ENCODE data around the gene SLC35G4.
"Not testable (repeated sequence)": the region's sequence is repeated elsewhere in the genome, so short reads cannot be mapped to it uniquely, and the experiment has no call there.

The SLC35G4 gene

DNA sequence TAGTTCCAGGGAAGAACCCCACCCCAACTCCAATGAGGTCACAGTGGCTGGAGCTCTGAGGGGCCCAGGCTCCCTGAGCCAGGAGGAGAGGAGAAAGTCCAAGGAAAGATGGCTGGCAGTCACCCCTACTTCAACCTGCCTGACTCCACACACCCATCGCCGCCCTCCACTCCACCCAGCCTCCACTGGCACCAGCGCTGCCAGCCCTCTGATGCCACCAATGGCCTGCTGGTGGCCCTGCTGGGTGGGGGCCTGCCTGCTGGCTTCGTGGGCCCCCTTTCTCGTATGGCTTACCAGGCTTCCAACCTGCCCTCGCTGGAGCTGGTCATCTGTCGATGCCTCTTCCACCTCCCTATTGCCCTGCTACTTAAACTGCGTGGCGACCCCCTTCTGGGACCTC lies at the start of gene SLC35G4:
Gene SLC35G4, plus strand, starts transcription at position 109 of the 400 bp plus-strand sequence. Its CDS starts 0 bp downstream, at position 109.
- H3K9ac ChIP-seq (ENCODE audit: low read depth, low read length); H3K9me3 ChIP-seq (ENCODE audit: insufficient read depth, low read depth, low read length); H3K4me1 ChIP-seq (ENCODE audit: insufficient read depth, low read length); H3K4me3 ChIP-seq (ENCODE audit: low read length); H3K27me3 ChIP-seq (ENCODE audit: insufficient read depth, low read length); H3K27ac ChIP-seq (ENCODE audit: low read length); H3K36me3 ChIP-seq (ENCODE audit: insufficient read depth, low read depth, low read length): not testable (repeated sequence)

DNA sequence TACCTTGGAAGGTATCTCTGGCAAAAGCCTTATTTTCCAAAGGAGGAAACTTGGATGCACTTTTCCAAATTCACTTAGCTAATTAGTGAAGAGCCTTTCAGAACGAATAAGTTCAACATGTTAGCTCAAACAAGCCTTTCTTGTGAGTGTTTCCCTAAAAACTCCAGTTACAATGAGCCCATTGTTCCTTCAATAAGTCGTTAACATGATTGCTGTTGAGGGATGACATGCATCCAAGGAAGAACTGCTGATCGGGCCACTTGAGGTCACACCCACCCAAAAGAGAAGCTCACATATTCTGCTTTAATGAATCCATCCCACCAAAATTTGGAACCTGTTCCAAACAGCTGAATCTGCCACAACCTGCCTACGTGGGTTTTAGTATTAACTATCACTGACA lies 48.1 kb upstream of the SLC35G4 start:
- no peaks in the 10 kb centered on the region for H3K9me3 ChIP-seq (ENCODE audit: insufficient read depth, low read depth, low read length)
- H3K27ac ChIP-seq (ENCODE audit: low read length), result no peak overlapping the region
- H3K4me1 ChIP-seq (ENCODE audit: insufficient read depth, low read length), result no peaks in the 10 kb centered on the region
- H3K36me3 ChIP-seq (ENCODE audit: insufficient read depth, low read depth, low read length), result no peaks in the 10 kb centered on the region
- no peak overlapping the region for H3K9ac ChIP-seq (ENCODE audit: low read depth, low read length)
- no peaks in the 10 kb centered on the region for H3K27me3 ChIP-seq (ENCODE audit: insufficient read depth, low read length)
- H3K4me3 ChIP-seq (ENCODE audit: low read length), result no peak overlapping the region

GRCh38 chr18:11565716-11566115 lies 43.7 kb upstream of the SLC35G4 start:
- Histone ChIP-seq H3K4me1 (ENCODE audit: insufficient read depth, low read length) (no peaks in the 10 kb centered on the region), H3K9ac (ENCODE audit: low read depth, low read length) (no peak overlapping the region), H3K36me3 (ENCODE audit: insufficient read depth, low read depth, low read length) (no peaks in the 10 kb centered on the region), H3K27ac (ENCODE audit: low read length) (no peak overlapping the region), H3K4me3 (ENCODE audit: low read length) (no peak overlapping the region), H3K27me3 (ENCODE audit: insufficient read depth, low read length) (no peaks in the 10 kb centered on the region), H3K9me3 (ENCODE audit: insufficient read depth, low read depth, low read length) (no peaks in the 10 kb centered on the region)

DNA sequence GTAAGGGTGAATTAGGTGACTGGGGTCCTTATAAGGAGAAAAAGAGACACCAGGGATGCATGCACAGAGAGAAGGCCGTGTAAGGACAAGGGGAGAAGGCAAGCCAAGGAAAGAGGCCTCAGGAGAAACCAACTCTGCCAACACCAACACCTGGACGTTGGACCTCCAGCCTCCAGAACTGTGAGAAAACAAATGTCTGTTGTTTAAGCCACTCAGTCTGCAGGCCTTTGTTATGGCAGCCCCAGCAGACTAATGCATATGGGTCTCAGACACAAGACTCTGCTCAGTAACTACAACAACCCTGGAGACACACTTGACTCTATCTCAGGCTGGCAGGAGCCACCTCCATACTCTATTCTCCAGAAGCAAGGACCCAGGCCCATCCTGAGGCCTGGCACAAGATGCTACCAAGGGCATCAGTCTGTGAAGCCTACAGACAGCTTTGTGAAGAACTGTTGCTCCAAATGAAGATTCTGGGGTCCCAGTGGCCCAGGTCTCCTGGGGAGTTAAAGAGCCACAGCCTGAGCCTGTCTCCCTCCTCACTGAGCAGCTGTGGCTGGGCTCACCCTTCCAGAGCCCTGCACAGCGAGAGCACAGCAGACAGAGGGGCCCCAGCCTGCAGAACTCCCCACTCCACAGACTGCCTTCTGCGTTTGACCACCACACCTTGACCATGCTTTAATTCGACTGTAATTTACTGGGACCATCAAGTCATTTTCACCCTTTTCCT lies 43.0 kb upstream of the SLC35G4 start:
- Histone ChIP-seq H3K4me3 (ENCODE audit: low read length) (no peak overlapping the region), H3K9me3 (ENCODE audit: insufficient read depth, low read depth, low read length) (no peaks in the 10 kb centered on the region), H3K4me1 (ENCODE audit: insufficient read depth, low read length) (no peaks in the 10 kb centered on the region), H3K9ac (ENCODE audit: low read depth, low read length) (no peak overlapping the region), H3K27me3 (ENCODE audit: insufficient read depth, low read length) (no peaks in the 10 kb centered on the region), H3K27ac (ENCODE audit: low read length) (no peak overlapping the region), H3K36me3 (ENCODE audit: insufficient read depth, low read depth, low read length) (no peaks in the 10 kb centered on the region)

GRCh38 chr18:11567396-11567795 lies 42.0 kb upstream of the SLC35G4 start:
- no peaks in the 10 kb centered on the region for H3K27me3 ChIP-seq (ENCODE audit: insufficient read depth, low read length)
- H3K9me3 ChIP-seq (ENCODE audit: insufficient read depth, low read depth, low read length), result no peaks in the 10 kb centered on the region
- H3K36me3 ChIP-seq (ENCODE audit: insufficient read depth, low read depth, low read length), result no peaks in the 10 kb centered on the region
- H3K9ac ChIP-seq (ENCODE audit: low read depth, low read length), result no peak overlapping the region
- H3K27ac ChIP-seq (ENCODE audit: low read length), result no peak overlapping the region
- no peaks in the 10 kb centered on the region for H3K4me1 ChIP-seq (ENCODE audit: insufficient read depth, low read length)
- no peak overlapping the region for H3K4me3 ChIP-seq (ENCODE audit: low read length)

- no peak overlapping the region for H3K4me3 ChIP-seq (ENCODE audit: low read length)
- no peaks in the 10 kb centered on the region for H3K9me3 ChIP-seq (ENCODE audit: insufficient read depth, low read depth, low read length)
- H3K36me3 ChIP-seq (ENCODE audit: insufficient read depth, low read depth, low read length), result no peaks in the 10 kb centered on the region
- no peaks in the 10 kb centered on the region for H3K4me1 ChIP-seq (ENCODE audit: insufficient read depth, low read length)
- no peaks in the 10 kb centered on the region for H3K27me3 ChIP-seq (ENCODE audit: insufficient read depth, low read length)
- no peak overlapping the region for H3K9ac ChIP-seq (ENCODE audit: low read depth, low read length)
- H3K27ac ChIP-seq (ENCODE audit: low read length), result no peak overlapping the region
Measured at GRCh38 chr18:11570073-11570588, 39.3 kb upstream of the SLC35G4 start.

GRCh38 chr18:11570769-11571412 lies 38.5 kb upstream of the SLC35G4 start:
- no peak overlapping the region for H3K4me3 ChIP-seq (ENCODE audit: low read length)
- no peaks in the 10 kb centered on the region for H3K4me1 ChIP-seq (ENCODE audit: insufficient read depth, low read length)
- no peaks in the 10 kb centered on the region for H3K9me3 ChIP-seq (ENCODE audit: insufficient read depth, low read depth, low read length)
- H3K27me3 ChIP-seq (ENCODE audit: insufficient read depth, low read length), result no peaks in the 10 kb centered on the region
- H3K27ac ChIP-seq (ENCODE audit: low read length), result no peak overlapping the region
- no peaks in the 10 kb centered on the region for H3K36me3 ChIP-seq (ENCODE audit: insufficient read depth, low read depth, low read length)
- H3K9ac ChIP-seq (ENCODE audit: low read depth, low read length), result no peak overlapping the region

GRCh38 chr18:11572201-11572600 lies 37.2 kb upstream of the SLC35G4 start:
- no peaks in the 10 kb centered on the region for H3K27me3 ChIP-seq (ENCODE audit: insufficient read depth, low read length)

GRCh38 chr18:11574545-11574944 lies 34.9 kb upstream of the SLC35G4 start:
- H3K9me3 ChIP-seq (ENCODE audit: insufficient read depth, low read depth, low read length), result no peaks in the 10 kb centered on the region
- H3K27me3 ChIP-seq (ENCODE audit: insufficient read depth, low read length), result no peaks in the 10 kb centered on the region
- H3K27ac ChIP-seq (ENCODE audit: low read length), result no peak overlapping the region
- H3K36me3 ChIP-seq (ENCODE audit: insufficient read depth, low read depth, low read length), result no peaks in the 10 kb centered on the region
- H3K4me1 ChIP-seq (ENCODE audit: insufficient read depth, low read length), result no peaks in the 10 kb centered on the region
- no peak overlapping the region for H3K4me3 ChIP-seq (ENCODE audit: low read length)
- no peak overlapping the region for H3K9ac ChIP-seq (ENCODE audit: low read depth, low read length)

More at GRCh38 chr18:11572201-11572600, 37.2 kb upstream of the SLC35G4 start:
- no peaks in the 10 kb centered on the region for H3K36me3 ChIP-seq (ENCODE audit: insufficient read depth, low read depth, low read length)
- H3K4me1 ChIP-seq (ENCODE audit: insufficient read depth, low read length), result no peaks in the 10 kb centered on the region
- H3K9me3 ChIP-seq (ENCODE audit: insufficient read depth, low read depth, low read length), result no peaks in the 10 kb centered on the region
- H3K9ac ChIP-seq (ENCODE audit: low read depth, low read length), result no peak overlapping the region
- H3K27ac ChIP-seq (ENCODE audit: low read length), result no peak overlapping the region
- no peak overlapping the region for H3K4me3 ChIP-seq (ENCODE audit: low read length)

DNA sequence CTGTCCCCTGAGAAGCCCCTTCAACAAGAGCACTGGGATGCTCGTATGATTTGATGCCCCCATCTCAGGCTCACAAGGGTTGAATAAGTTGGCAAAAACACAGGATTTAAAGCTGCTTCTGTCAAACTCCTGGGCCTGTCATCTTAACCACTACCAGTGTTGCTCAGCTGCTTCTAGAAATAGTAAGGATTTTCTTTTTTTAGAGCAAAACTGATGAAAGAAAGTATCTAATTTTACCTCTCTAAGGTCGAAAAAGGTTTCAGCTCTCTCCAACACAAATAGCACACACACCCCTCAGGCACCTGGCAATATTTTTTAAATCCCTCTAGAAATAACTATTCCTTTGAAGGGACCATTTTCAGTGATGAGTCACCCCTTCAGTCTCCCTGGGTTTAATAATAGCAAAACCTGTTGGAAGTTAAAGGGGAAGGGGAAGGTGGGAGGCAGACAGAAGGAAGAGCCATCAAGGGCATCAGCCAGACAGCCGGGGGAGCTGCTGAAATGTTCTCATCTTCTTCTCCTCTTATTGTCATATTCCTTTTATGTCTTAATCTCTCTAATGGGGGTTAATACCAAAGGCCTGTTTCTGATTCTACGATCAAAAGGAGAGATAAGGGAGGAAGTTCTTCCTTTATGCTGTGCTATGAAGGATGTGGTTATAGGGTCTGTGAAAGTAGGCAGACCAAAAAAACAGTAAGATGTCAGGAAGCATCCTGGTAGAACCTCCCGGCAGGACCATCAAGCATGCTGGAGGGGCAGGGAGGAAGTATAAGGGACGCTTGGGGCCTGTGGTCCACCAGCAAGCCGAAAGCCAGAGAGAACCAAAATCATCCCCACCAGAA lies 31.9 kb upstream of the SLC35G4 start:
- H3K27me3 ChIP-seq (ENCODE audit: insufficient read depth, low read length), result no peaks in the 10 kb centered on the region
- H3K9me3 ChIP-seq (ENCODE audit: insufficient read depth, low read depth, low read length), result no peaks in the 10 kb centered on the region
- H3K36me3 ChIP-seq (ENCODE audit: insufficient read depth, low read depth, low read length), result no peaks in the 10 kb centered on the region
- H3K27ac ChIP-seq (ENCODE audit: low read length), result no peak overlapping the region
- no peak overlapping the region for H3K4me3 ChIP-seq (ENCODE audit: low read length)
- no peaks in the 10 kb centered on the region for H3K4me1 ChIP-seq (ENCODE audit: insufficient read depth, low read length)
- no peak overlapping the region for H3K9ac ChIP-seq (ENCODE audit: low read depth, low read length)

DNA sequence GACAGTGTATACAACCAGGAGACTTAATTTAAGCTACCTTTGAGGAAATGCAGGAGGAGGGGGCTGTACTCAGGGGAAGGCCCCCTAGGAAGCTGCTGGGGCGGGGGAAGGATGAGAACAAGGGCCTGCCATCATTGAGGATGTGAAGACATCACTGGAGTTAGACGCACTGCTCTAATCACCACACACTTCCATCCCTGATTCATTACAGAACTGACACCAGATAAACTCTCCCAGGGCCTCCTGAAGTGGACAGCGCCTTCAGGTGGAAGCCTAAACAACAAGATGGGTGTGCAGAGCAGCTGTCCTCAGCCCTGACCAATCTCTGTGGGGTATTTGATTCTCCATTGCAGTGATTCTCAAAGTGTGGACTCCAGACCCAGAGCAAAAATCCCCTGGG lies 30.6 kb upstream of the SLC35G4 start:
- Histone ChIP-seq H3K9ac (ENCODE audit: low read depth, low read length) (no peak overlapping the region), H3K27ac (ENCODE audit: low read length) (no peak overlapping the region), H3K9me3 (ENCODE audit: insufficient read depth, low read depth, low read length) (no peaks in the 10 kb centered on the region), H3K36me3 (ENCODE audit: insufficient read depth, low read depth, low read length) (no peaks in the 10 kb centered on the region), H3K4me3 (ENCODE audit: low read length) (no peak overlapping the region), H3K4me1 (ENCODE audit: insufficient read depth, low read length) (no peaks in the 10 kb centered on the region), H3K27me3 (ENCODE audit: insufficient read depth, low read length) (no peaks in the 10 kb centered on the region)

Measured in iPS-20b (cell line).